GM19240 (cell line): ENCODE measurements around the gene PFKM.

ENCODE experiments used
- DNase-seq: peaks from one replicate; pipeline ENCODE4 v3.0.0; 2011; ENCODE audit warnings: low spot score; ENCODE audit not compliant: insufficient read length

The PFKM gene

DNA sequence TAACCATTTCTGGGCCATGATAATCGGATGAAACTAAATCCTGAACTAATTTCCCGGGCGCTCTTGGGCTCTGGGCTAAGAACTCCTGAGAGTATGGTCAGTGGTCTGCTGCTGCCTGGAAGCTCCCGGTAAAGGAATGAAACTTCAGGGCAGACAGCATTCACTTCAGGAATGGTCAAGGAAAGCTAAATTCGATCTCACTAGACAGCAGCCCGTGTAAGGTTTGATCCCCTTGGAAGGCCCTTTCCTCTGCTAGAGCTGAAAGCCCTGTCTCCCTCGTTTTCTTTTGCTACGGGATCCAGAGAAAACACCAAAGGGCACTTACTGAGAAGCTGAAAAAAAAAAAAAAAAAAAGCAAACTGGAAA is 37.5 kb downstream of the PFKM start:
- no peak for DNase-seq

DNA sequence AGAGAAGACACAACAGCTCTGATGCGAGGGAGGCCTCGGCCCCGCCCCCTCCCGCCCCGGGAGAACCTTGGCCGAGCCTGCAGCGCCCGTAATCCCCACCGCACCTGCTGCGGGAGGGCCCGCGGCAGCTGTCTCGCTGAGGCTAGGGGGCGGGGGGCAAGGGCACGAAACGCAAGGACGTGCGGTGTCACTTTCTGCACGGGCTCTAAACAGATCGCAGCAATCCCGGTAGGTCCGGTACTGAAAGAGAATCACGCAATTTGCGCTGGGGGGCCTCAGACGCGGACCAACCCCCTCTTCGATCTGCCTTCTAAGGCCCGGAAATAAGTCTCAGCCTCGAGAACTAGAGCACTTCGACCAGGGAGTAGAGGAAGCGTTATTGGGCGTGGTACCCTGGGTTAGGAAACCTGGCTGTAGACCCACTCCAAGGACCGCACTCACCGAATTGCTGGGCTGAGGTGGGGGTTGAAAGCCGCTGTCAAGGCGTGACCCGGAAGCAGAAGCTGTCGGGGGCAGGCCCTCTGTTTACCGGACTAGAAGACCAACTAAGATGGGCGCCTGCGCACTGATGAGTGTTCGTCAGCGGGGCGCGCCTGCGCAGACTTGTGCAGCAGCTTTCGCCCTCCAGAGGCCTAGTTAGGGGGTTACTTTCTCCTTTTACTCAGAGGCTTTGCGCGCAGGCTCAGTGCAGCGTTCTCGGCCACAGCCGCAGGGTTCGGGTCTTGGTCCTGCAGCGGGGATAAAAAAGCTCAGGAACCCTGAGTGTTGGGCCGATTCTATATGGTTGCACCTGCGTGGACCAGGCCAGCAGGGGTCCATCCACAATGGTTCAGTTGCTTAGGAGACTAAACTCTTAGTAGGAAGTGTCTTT is 38.1 kb downstream of the PFKM start, which contains the start of gene ASB8:
ASB8 (minus strand) TSS at position 498 of the 871 bp plus-strand sequence. CDS start 4,019 bp downstream, outside the sequence.
- DNase-seq = peak; percentile 79

DNA sequence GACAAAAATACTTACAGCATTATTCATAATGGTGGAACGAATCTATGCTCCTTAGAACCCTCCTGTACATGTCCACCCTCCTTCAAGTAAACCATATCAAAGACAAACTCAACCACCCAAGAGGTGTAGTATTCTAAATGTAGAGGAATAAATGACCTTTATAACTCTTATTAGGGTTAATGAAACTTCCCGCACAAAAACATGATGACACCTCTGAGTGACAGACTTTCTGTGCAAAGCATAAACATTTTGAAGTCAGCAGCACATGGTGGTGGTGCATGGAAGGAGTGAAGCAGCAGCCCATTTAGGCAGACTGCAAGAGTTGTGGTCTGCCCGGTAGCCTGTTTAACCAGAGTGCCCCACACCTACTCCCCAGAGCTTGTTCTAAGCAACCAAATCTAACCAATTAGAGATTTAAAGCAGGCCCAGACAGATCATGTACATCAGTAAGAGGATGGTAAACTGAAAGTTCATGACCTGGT is 38.8 kb downstream of the PFKM start:
- no peak for DNase-seq

DNA sequence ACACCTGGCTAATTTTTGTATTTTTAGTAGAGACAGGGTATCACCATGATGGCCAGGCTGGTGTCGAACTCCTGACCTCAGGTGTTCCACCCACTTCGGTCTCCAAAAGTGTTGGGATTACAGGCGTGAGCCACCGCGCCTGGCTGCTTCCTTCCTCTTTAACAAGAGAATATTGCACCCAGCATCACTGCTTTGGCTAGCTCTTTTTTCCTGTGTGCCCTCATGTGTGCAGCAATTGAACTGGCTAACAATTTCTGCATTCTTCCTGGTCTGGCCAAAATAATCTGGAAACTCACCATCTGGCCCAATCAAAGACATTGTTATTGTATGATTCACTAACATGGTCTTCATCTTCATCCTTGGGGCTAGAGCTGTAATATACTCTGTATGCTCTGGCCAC is 40.9 kb downstream of the PFKM start:
- no peak for DNase-seq

DNA sequence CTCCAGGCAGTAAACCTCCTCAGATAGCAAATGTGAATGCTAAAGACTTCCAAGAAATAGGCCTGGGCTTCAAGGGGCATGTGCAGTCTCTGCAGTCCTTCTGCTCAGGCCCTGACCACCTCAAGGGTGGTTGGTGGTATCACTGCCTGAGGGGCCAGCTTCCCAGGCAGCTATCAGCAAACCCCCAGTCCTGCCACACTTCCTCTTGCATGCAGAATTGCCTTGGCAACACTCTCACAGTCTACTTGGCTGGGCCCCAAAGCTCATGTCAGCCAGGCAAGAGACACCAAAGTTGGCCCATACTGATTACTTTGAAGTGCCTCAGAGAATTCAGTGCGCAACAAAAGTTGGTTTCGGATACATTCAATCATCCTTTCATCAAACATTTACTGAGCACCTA is 41.6 kb downstream of the PFKM start:
- no peak for DNase-seq

DNA sequence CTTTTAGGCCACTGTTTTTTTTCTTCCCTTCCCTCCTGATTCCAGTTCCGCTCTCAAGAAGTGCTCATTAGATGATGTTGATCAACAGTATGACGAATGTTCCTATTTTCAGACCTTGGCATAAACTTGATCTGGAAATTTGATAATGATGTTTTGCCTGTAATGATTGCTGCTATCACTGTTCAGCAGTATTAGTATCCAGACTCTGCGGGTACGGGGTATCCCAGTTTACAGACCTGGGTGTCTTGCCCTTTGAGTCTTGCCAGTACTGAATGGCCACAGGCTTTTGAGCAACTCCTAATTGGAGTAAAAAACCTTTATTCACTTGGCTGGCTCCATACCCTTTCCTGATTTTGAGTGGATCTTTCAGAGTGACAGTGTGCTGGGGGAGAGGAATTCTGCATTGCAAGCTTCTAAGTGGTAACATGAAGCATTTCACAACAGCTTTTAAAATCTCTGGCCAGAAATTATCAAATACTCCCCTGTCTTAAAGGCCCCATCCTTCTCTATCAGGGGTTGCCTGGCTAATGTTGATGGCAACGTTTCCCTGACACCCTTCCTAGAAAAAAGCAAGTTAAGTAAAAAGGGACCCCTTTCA is 44.1 kb downstream of the PFKM start:
- DNase-seq = no peak

DNA sequence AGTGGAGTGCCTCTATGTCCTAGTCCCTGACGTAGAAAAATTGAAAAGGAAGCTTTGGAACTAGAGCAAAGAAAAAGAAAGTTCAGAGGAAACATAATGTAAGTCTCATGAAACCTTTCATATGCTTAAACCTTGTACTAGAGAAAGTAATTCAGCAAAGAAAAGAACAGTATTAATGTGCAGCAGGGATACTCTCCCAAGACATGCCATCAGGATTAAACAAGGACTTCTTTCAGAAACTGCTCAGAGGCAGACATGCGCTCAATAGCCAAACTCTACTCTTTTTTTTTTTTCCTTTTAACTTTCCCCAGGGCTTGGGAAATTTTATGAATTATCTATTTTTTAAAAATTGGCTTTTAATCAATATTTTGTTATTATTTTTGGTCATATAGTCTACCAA is 45.3 kb downstream of the PFKM start:
- no peak for DNase-seq

DNA sequence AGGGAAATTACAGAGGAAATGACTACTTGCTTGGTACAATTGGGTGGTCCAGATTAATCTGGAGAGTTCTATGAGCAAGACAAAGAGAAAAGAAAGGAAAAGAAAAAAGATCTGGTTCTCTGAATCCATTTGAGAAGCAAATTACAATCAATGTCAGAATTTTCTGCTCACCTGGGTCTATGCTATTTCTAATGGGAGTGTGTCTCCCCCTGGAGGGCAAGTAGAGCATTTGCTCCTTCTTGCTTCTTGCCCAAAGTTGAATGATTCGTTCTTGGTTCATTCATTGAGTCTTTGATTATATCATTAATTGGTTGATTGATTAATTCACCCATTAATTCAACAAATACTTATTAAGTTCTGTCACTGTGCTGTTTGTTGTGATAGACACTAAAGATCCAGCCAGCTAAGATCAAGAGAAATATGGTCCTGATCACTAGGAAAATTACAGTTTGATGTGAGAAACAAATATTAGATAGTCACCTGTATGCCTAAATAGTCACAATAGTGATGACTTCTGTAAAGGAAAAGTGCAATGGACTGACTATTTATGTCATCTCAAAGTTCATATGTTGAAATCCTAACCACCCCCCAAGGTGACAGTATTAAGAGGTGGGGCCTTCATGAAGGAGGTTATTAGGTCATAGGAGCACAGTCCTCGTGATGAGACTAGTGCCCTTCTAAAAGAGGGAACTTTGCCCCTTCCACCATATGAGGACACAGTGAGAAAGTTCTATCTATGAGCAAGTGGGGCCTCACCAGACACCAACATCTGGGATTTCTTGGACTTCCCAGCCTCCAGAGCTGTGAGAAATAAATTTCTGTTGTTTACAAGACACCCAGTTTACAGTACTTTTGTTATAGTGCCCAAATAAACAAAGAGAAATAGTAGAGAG is 46.2 kb downstream of the PFKM start:
- no peak for DNase-seq

DNA sequence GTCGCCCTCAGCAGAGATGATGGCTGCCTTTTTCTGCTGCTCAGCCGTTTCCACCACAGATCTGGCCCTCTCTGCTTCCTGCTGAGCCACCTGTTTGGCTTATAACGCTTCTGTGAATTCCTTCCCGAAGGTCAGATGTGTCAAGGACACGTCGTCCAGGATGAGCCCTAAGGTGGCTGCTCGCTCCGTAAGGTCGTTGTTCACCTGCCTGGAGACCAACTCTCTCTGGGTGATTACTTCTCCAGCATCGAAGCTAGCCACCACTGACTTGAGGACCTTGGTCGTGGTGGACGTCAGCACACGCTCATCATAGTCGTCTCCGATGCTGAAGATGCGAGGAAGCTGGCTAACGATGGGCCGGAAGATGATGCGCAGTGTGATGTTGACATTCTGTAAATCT is 49.8 kb downstream of the PFKM start:
- no peak for DNase-seq

DNA sequence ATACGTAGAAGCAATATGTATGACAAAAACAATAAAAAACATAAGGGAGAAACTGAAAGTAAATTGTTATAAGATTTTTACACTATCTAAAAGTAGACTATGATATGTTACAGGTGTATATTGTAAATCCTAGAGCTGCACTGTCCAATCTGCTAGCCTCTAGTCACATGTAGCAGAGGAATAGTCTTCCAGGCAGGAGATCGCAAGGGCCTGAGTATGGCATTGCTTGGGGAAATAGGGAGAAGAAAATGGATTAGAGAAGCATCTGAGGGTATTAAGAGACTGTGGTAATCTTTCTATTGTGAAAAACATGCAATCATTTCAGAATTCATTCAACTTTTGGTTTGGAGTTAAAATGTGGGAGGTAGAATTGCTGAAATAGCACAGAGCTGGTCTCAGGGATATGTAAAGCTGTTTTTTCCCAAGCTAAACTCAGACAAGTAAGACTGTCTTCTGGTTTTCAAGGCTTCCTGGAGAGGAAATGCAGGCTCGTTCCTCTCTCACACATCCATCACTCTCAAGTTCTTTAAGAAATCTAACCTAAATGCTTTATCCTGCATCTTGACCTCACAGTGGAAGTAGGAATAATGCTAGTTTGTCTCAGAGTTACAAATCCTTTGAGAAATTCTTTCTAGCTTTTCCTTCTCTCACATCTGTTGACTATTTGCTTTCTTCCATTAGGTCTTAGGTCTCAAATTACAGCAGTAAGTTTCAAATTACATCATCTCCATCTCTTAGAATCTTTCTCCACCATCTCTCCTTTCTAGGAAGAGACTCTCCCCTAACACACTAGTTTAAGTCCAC is 56.7 kb downstream of the PFKM start:
- DNase-seq = no peak

DNA sequence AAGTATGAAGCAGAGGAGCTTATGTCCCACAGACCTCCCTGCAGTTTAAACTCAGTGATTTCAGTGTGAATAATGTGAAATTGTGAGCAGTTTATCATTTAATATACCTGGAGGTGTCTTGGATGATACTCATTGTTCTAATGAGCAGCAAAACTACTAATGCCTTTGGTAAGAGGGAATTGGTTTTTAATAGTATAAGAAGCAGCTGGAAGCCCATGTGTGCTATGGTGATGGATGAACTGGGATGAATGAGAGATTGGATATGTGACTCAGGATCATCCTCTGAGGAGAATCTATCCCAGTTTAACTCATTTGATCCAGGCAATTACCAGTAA is 57.2 kb downstream of the PFKM start:
- no peak for DNase-seq

DNA sequence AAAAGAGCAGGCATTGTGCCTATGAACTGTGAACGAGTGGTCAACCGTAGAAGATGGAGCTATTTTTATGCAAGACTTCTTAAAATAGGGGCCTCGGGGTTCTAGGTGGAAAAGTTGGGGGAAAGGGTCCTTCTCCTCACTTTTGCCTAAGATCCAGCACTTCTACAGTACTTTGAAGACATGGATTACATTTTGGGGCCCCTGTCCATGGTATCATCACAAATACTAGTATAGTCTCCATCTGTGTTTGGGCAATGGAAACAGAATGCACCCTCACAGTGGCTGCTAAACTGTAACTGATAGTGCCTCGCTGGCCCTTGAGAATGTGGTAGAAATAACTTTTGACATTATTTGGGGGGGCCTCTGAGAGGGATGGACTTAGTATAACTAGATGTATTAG is 58.8 kb downstream of the PFKM start:
- DNase-seq = no peak

DNA sequence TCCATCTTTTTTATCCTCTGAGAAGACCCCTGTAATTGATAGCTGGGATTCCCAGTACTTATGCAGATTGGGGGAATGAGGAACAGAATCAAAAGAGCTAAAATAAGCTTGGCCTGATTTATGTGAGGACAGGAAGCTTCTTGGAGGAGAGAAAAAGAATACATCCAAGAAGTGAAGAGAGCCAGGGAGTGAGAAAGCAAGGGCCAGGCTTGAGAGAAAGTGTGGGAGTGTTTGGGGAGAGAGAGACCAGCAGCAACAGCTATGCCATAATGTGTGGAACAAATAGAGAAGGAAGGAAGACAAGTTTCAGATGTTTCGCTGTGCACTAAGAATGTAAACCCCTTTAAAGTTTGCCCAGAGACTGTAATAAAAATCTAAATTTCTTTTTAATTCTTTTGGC is 60.3 kb downstream of the PFKM start:
- no peak for DNase-seq

DNA sequence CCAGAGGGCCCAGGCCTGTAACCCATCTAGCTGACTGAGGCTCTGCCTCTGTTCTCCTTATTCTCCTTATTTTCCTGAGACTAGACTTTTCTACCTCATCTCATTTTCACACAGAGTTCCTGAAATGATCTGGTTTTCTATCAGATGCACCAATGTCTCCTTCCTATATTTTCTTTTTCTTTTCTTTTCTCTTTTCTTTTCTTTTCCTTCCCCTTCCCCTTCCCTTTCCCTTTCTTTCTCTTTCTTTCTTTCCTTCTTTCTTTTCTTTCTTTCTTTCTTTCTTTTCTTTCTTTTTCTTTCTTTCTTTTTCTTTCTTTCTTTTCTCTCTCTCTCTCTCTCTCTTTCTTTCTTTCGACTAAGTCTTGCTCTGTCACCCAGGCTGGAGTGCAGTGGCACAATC is 61.3 kb downstream of the PFKM start:
- DNase-seq = no peak

DNA sequence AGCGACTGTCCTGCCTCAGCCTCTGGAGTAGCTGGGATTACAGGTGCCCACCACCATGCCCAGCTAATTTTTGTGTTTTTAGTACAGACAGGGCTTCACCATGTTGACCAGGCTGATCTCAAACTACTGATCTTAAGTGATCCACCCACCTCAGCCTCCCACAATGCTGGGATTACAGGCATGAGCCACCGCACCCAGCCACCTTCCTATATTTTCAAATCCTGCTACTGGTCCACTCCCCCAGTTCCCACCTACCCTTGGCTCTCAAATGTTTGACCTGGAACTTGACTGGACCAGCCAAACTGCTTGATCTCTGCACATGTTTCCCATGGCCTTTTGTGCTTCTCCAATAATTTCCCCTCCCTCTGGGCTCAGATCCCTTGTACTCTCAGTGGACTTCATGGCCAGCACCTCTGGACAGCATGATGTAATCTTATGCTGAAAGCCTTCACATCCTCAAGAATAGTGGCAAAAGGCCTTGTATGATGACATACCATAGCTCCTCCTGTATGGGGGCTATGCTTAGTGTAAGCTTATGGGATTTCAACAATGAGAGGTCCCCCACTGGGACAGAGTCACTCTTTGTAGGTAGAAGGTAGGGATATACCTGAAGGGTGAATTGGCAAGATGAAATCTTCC is 61.8 kb downstream of the PFKM start:
- no peak for DNase-seq

DNA sequence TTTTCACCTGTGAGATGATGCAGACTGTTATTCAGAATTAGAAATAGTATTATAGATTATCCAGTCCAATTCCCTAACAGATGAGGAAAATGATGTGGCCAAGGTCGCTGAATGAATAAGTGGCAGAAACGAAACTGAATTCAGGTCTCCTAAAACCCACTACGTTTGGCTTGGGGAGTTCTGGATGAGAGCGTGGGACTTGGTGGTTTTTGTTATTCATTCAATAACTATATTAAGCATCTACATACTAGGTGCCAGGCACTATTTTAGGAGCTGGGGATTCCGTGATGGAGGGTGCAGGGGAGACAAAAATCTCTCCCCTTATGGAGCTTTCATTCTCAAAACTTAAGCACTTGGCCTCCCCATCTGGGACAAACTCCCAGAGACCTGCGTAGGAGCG is 63.5 kb downstream of the PFKM start:
- DNase-seq = no peak

DNA sequence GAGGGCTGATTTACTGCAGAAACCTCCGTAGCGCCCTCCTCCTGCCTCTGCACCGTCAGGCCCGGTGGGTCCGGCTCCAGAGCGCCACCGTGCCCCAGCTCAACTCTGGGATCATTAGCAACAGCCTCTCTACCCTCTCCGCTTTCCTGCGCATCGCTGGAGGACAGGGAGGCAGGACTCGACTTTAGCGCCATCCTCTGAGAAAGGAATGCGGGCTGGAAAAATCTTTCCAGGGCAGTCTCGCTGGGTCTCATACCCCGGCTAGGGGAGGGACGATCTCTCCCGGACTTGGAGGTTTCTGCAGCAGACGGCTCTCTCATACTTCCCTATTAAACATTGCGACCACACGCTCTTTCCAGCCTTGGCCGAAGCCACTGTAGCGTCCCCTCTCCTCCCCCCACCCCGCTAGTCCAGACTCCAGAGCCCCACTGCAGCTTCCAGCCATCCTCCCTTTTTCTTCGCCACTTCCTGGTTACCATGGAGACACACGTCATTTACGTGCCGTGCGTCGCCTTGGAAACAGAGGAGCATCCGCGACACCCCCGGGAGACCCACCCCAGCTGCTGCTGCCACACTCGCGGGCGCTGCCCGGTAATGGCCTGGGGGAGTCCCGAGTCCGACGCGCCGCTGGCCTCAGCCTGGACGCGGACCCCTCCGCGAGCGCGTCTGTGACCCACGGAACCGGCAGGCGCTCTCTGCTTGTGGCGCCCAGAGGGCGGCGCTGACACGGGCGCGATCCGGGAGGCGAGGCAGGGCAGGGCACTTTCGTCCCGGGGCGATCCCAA is 64.1 kb downstream of the PFKM start, which contains the start of gene CCDC184:
CCDC184 (plus strand) TSS at position 554 of the 785 bp plus-strand sequence. CDS start 479 bp downstream, outside the sequence.
- peak; percentile 36 for DNase-seq

DNA sequence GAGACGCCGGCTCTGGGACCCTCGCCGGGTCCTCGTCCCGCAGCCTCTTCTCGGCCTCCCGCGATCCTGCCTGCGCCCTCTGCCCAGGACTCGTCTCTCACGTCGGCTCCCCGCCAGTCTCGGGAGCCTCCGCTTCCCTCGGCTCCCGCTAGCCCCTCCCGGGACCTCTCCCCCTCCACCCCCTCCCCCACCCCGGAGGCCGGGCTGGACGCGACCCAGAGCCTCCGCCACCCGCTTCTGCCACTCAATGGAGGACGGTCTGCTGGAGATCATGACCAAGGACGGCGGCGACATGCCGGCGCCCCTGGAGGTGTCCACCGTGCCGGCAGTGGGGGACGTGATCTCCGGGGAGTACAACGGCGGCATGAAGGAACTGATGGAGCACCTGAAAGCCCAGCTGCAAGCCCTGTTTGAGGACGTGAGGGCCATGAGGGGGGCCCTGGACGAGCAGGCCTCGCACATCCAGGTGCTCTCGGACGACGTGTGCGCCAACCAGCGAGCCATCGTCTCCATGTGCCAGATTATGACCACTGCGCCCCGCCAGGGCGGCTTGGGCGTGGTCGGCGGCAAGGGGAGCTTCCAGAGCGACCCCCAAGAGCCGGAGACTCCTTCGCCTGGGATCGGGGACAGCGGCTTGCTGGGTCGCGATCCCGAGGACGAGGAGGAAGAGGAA is 64.8 kb downstream of the PFKM start:
- DNase-seq = no peak

DNA sequence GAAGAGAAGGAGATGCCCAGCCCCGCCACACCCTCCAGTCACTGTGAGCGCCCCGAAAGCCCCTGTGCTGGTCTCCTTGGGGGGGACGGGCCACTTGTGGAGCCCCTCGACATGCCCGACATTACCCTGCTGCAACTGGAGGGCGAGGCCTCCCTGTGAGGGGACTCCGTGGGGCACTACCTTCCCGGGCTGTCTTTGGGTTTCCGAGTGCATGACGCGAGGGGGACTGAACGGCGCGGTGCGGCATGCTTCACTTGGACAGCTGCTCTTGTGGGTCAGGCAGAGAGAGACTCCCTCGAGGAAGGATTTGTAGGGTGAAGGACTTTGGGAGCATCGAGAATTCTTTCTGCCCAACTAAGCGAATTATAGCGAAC is 65.4 kb downstream of the PFKM start:
- DNase-seq = no peak
